Fibroblast of mammary gland (primary cell): ENCODE data around the gene COBL.

Experiments used
- DNase-seq: peaks from one replicate; pipeline ENCODE4 v3.0.0-alpha.2; 2010; ENCODE audit warnings: low read depth
- H3K4me3 ChIP-seq: 2 replicates; pipeline ENCODE4 v1.5.1; 2011; ENCODE audit warnings: low read depth, mild to moderate bottlenecking, low read length, moderate library complexity; ENCODE audit not compliant: control insufficient read depth
- CTCF ChIP-seq: conservative IDR thresholded peaks from 2 replicates; pipeline ENCODE4 v1.5.1; 2011; ENCODE audit warnings: low read depth, low read length, inconsistent platforms; ENCODE audit not compliant: control insufficient read depth, insufficient read depth

COBL gene

GRCh38 chr7:51300762-51301674, 15.6 kb downstream of the COBL start:
- no peak overlapping the region for H3K4me3 ChIP-seq
- no peak for TF ChIP-seq CTCF
- DNase-seq, result no peak

- H3K4me3 ChIP-seq, result no peak overlapping the region
- no peak for DNase-seq
- no peak for TF ChIP-seq CTCF
Measured at GRCh38 chr7:51299391-51300133, 17.0 kb downstream of the COBL start.

GRCh38 chr7:51298912-51299311, 17.7 kb downstream of the COBL start:
- DNase-seq, result no peak
- H3K4me3 ChIP-seq, result no peak overlapping the region
- TF ChIP-seq CTCF, result no peak

- no peak for DNase-seq
- H3K4me3 ChIP-seq, result no peak overlapping the region
- TF ChIP-seq CTCF, result no peak
Measured at GRCh38 chr7:51297986-51298385, 18.6 kb downstream of the COBL start.

- no peak for TF ChIP-seq CTCF
- DNase-seq, result no peak
- no peak overlapping the region for H3K4me3 ChIP-seq
Measured at GRCh38 chr7:51295440-51296245, 21.0 kb downstream of the COBL start.

DNA sequence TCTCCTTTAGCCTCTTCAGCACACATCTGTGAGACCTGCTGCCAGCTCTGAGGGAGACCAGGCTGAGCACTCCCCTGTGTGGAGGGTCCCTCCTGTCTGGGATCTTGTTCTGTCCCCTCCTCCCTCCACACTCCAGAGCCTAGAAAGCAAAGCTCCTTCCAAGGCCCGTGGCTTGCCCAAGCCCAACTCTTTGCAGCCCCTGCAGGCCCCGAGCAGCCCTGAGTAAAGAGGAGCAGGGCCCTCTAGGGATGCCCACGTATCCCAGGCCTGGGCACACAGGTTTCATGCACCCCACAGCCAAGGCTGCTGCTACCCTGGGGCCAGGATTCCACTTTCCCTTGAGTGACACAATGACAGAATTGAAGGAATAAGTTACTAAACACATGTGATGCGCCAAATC, 24.0 kb downstream of the COBL start:
- H3K4me3 ChIP-seq, result no peak overlapping the region
- no peak for TF ChIP-seq CTCF
- DNase-seq, result no peak
